ENCODE results near the gene MTM1. TPM values are rescaled to one million over a fixed set of nuclear protein-coding genes. Genes with fewer than 3 reads are reported as not detected.
A peak's percentile ranks its signal among the peaks of the same experiment; 100 is the strongest.

Gene MTM1
- total and polyA plus RNA-seq, 8 donors = 1.1 to 10.2 (median 4.2) TPM

DNA sequence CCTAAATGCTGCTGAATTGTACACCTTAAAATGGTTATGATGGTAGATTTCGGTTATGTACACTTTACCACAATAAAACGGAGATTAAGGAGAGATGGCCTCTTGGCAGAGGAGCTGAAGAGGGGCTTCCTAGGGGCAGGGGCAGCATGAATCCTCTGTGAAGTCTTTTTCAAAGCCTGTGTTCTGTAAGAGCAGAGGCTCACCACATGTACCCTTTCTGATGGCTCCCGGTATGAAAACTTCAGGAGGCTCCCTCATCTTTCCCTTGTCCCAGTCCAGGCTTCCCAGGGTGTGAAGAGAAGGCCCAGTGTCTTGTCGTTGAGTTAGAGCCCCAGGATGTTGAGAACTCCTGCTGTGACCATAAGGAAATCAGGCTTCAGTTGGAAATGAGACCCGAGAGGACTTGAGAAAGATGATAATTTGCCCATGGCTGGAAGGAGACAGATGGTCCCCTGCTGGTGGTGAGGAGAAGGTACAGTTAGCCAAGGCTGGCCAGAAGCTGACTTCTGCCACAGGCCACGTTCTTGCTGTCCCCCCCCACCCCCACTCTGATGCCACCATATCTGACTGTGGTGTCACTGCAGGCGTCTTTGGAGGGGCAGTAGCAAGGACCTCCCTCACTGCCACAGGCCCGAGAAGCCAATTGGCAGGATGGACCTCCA, 31.8 kb upstream of the MTM1 start:
- Histone ChIP-seq H3K27ac (no peak overlapping the region), H3K9me3 (no peaks in the 10 kb centered on the region), H3K4me1 (no peaks in the 10 kb centered on the region), H3K36me3 (no peaks in the 10 kb centered on the region), H3K4me3 (no peak overlapping the region), H3K27me3 (no peaks in the 10 kb centered on the region)
- ATAC-seq (peak in 3 of 4 donors; percentile 25 to 82 (median 75)), FAIRE-seq (no peak), DNase-seq (no peak)
- TF ChIP-seq, protein P1, sequence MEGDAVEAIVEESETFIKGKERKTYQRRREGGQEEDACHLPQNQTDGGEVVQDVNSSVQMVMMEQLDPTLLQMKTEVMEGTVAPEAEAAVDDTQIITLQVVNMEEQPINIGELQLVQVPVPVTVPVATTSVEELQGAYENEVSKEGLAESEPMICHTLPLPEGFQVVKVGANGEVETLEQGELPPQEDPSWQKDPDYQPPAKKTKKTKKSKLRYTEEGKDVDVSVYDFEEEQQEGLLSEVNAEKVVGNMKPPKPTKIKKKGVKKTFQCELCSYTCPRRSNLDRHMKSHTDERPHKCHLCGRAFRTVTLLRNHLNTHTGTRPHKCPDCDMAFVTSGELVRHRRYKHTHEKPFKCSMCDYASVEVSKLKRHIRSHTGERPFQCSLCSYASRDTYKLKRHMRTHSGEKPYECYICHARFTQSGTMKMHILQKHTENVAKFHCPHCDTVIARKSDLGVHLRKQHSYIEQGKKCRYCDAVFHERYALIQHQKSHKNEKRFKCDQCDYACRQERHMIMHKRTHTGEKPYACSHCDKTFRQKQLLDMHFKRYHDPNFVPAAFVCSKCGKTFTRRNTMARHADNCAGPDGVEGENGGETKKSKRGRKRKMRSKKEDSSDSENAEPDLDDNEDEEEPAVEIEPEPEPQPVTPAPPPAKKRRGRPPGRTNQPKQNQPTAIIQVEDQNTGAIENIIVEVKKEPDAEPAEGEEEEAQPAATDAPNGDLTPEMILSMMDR (IDR thresholded peaks at IDR 0.05) = peak in 3 of 4 donors; percentile 11 to 34 (median 11)
- 48 to 55% methylated on average over 8 of the region's 8 CpGs for WGBS, 2 donors
- intact Hi-C loops (cut with DNase I) = no loop called here

DNA sequence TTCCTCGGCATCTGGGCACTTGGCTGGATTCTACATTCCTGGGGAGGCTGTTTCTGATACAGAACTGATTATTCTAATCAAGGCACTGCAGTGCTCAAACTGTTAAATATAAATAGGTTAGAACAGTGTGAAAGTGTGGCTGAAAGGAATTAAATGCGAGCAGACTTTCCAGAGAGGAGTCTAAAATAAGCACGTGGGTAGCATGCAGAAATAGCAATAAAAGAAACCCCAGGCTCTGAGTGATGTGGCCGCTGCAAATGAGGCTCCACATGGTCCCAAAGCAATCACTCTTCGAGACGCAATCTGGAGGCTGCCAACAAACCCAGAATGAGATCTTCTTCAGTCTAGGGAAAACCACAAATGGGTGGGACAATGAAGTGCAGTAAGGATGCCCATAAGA, 30.6 kb upstream of the MTM1 start:
- H3K9me3 ChIP-seq = no peaks in the 10 kb centered on the region
- no peak for ATAC-seq
- no peak overlapping the region for H3K4me3 ChIP-seq
- TF ChIP-seq, protein P1 (IDR thresholded peaks at IDR 0.05) = no peak
- DNase-seq = no peak
- intact Hi-C loops (cut with DNase I) = no loop called here
- H3K4me1 ChIP-seq = no peaks in the 10 kb centered on the region
- H3K36me3 ChIP-seq = no peaks in the 10 kb centered on the region
- 53 to 72% methylated on average over 6 of the region's 6 CpGs for WGBS, 2 donors
- H3K27me3 ChIP-seq = no peaks in the 10 kb centered on the region
- H3K27ac ChIP-seq = no peak overlapping the region
- FAIRE-seq = no peak

DNA sequence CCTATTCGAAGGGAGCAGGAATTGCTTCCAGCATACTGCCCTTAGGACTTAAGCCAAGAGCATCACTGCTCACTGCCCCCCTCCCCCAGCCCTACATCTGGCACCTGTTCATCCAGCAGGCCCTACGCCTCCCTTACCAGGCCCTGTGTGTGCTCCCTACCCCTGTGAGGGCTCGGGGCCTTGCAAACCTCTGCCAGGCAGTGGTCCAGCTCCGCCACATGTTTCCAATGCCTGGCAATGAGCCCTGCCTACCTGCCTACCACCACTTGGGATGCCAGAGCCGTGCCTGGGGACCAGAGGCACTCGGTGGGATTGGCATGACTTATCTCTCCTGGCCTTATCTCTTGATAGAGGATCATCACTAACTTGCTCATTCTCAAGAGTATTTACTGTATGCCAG, 27.5 kb upstream of the MTM1 start:
- no peak overlapping the region for H3K27ac ChIP-seq
- DNase-seq (no peak), FAIRE-seq (no peak), ATAC-seq (no peak)
- H3K9me3 ChIP-seq = no peaks in the 10 kb centered on the region
- TF ChIP-seq, protein P1 (IDR thresholded peaks at IDR 0.05) = no peak
- H3K27me3 ChIP-seq = no peaks in the 10 kb centered on the region
- WGBS, 2 donors = 72 to 73% methylated on average over 6 of the region's 6 CpGs
- H3K4me3 ChIP-seq = no peak overlapping the region
- H3K4me1 ChIP-seq = no peaks in the 10 kb centered on the region
- no peaks in the 10 kb centered on the region for H3K36me3 ChIP-seq
- intact Hi-C loops (cut with DNase I) = no loop called here

DNA sequence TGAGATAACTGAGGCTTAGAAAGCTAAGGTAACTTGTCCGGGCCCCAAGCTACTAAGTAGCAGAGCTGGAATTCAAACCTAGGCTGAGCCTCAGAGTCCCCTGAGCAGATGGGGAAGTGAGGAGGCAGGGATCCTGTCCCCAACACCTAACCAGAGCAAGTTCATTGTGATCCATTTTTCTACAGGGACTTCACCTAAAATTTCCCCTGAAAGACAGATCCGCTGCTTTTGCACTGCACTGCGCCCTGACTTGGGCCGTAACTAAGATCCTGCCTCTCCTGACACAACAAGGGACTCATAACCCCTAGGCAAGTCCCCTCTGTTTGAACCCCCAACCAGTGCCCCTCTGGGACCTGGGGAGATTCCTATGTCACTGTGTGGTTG, 25.6 kb upstream of the MTM1 start:
- ATAC-seq = no peak
- Histone ChIP-seq H3K36me3 (no peaks in the 10 kb centered on the region), H3K27ac (no peak overlapping the region), H3K27me3 (no peaks in the 10 kb centered on the region), H3K4me1 (no peaks in the 10 kb centered on the region), H3K9me3 (no peaks in the 10 kb centered on the region), H3K4me3 (no peak overlapping the region)
- WGBS, 2 donors = 95 to 99% methylated on average over 4 of the region's 4 CpGs
- FAIRE-seq = no peak
- TF ChIP-seq, protein P1 (IDR thresholded peaks at IDR 0.05) = no peak
- DNase-seq = no peak
- intact Hi-C loops (cut with DNase I) = no loop called here
